Raji (cell line): ENCODE measurements around the gene DAZ4.
"Not testable (repeated sequence)": the region's sequence is repeated elsewhere in the genome, so short reads cannot be mapped to it uniquely, and the experiment has no call there.

Experiments used
- POLR2A ChIP-seq: IDR thresholded peaks from 2 replicates; pipeline ENCODE4 v1.6.1; 2011; ENCODE audit warnings: low read depth, low read length, control low read depth; ENCODE audit not compliant: insufficient read depth

DAZ4 gene, protein sequence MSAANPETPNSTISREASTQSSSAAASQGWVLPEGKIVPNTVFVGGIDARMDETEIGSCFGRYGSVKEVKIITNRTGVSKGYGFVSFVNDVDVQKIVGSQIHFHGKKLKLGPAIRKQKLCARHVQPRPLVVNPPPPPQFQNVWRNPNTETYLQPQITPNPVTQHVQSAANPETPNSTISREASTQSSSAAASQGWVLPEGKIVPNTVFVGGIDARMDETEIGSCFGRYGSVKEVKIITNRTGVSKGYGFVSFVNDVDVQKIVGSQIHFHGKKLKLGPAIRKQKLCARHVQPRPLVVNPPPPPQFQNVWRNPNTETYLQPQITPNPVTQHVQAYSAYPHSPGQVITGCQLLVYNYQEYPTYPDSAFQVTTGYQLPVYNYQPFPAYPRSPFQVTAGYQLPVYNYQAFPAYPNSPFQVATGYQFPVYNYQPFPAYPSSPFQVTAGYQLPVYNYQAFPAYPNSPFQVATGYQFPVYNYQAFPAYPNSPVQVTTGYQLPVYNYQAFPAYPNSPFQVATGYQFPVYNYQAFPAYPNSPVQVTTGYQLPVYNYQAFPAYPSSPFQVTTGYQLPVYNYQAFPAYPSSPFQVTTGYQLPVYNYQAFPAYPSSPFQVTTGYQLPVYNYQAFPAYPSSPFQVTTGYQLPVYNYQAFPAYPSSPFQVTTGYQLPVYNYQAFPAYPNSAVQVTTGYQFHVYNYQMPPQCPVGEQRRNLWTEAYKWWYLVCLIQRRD

DNA sequence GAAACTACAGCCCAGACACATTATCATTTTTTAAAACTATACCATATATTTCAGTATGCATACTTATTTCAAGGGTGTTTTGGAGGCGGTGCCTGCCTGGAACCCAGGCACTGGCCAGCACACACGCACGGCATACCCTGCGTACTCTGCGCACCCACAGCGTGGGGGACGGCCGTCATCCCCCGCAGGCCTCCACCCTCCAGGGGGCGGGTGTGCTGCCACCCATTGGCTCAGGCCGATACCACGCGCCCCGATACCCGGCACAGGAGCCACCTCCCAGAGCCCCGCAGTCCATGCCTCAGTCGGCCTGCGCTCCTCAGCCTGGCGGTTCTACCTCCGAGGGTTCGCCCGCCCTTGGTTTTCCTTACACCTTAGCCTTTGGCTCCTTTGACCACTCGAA lies at the start of gene DAZ4:
DAZ4 (plus strand) TSS at position 301 of the 400 bp plus-strand sequence. CDS start 208 bp downstream, outside the sequence.
- TF ChIP-seq POLR2A: not testable (repeated sequence)

DNA sequence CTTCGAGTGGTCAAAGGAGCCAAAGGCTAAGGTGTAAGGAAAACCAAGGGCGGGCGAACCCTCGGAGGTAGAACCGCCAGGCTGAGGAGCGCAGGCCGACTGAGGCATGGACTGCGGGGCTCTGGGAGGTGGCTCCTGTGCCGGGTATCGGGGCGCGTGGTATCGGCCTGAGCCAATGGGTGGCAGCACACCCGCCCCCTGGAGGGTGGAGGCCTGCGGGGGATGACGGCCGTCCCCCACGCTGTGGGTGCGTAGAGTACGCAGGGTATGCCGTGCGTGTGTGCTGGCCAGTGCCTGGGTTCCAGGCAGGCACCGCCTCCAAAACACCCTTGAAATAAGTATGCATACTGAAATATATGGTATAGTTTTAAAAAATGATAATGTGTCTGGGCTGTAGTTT lies 20.4 kb upstream of the DAZ4 start, which contains the start of gene DAZ3:
DAZ3 (minus strand) TSS at position 101 of the 400 bp plus-strand sequence. CDS start 208 bp downstream, outside the sequence.
- not testable (repeated sequence) for TF ChIP-seq POLR2A
